ENCODE data around the gene CBY3. TPM values are rescaled to one million over a fixed set of nuclear protein-coding genes. Genes with fewer than 3 reads are reported as not detected.

The CBY3 gene
- total RNA-seq, 1 experiment from 2014 or later = not detected

GRCh38 chr5:179729727-179730126, 48.9 kb upstream of the CBY3 start:
- peaks cover 37% of the 10 kb centered on the region for H3K79me2 ChIP-seq (ENCODE audit: insufficient read depth, low read length)
- TF ChIP-seq POLR2AphosphoS5 (IDR thresholded peaks at IDR 0.05; ENCODE audit: low read depth, low read length) (no peak), SIN3A (IDR thresholded peaks at IDR 0.05; ENCODE audit: low read depth) (no peak), CEBPB (IDR thresholded peaks at IDR 0.05; ENCODE audit: low read depth) (no peak), POLR2A (IDR thresholded peaks at IDR 0.05; ENCODE audit: borderline replicate concordance, extremely low read depth, insufficient read depth, insufficient read length) (no peak), TCF7L2 (IDR thresholded peaks at IDR 0.05; ENCODE audit: borderline replicate concordance, extremely low read depth, insufficient read depth, insufficient read length) (no peak), CTCF (IDR thresholded peaks at IDR 0.05 in 2 of 3, conservative IDR thresholded peaks at IDR 0.05 in 1 of 3; ENCODE audit: borderline replicate concordance in 1 of 3, insufficient read depth in 1 of 3, low read depth in 2 of 3, low read length in 2 of 3) (no peak), CBX3 (IDR thresholded peaks at IDR 0.05; ENCODE audit: low read depth) (no peak), JUND (IDR thresholded peaks at IDR 0.05) (no peak), ATF3 (IDR thresholded peaks at IDR 0.05) (no peak), ZFX (IDR thresholded peaks at IDR 0.05) (no peak)
- H3K9me3 ChIP-seq (ENCODE audit: control insufficient read depth in 1 of 2, insufficient read depth in 1 of 2, low read depth in 1 of 2, low read length in 2 of 2) = no peaks in the 10 kb centered on the region
- H3K9ac ChIP-seq (ENCODE audit: low read length) = no peak overlapping the region
- POLR2A ChIA-PET = no interaction called here
- no peak overlapping the region; the same call in 1 of the 2 replicates for H3K27ac ChIP-seq (ENCODE audit: low read depth, low read length)
- no peaks in the 10 kb centered on the region for H4K20me1 ChIP-seq (ENCODE audit: insufficient read depth)
- no peak overlapping the region for H2AFZ ChIP-seq (ENCODE audit: low read depth, low read length, poor library complexity, severe bottlenecking)
- no peak overlapping the region for H3K4me2 ChIP-seq (ENCODE audit: low read length)
- peaks cover 5 to 30% of the 10 kb centered on the region in 2 experiments for H3K4me1 ChIP-seq (ENCODE audit: control insufficient read depth in 1 of 2, insufficient read depth in 2 of 2, low read length in 2 of 2)
- CTCF ChIA-PET = no interaction called here
- peaks cover 33 to 49% of the 10 kb centered on the region in 2 experiments; a peak in 3 of 4 replicates for H3K36me3 ChIP-seq (ENCODE audit: control insufficient read depth in 1 of 2, insufficient read depth in 2 of 2, low read length in 2 of 2)
- intact Hi-C loops (cut with micrococcal nuclease) = no loop called here
- H3K9me2 ChIP-seq (ENCODE audit: insufficient read depth) = no peaks in the 10 kb centered on the region
- H3K27me3 ChIP-seq (ENCODE audit: insufficient read depth, low read length) = no peaks in the 10 kb centered on the region
- no peak overlapping the region for H3K4me3 ChIP-seq (replicated peaks in 1 of 2; ENCODE audit: low read depth in 1 of 2, low read length in 2 of 2)
- DNase-seq (ENCODE audit: low read depth, low spot score) (no peak), ATAC-seq (no peak)
- RAD21 ChIA-PET (ENCODE audit: low non-redundant PET in 1 of 2, low total read pairs in 2 of 2, uncharacterized antibody in 2 of 2, unreplicated experiment in 2 of 2) = no interaction called here
- no TSS peak for BruUV-seq (replicated peaks)

Measured in HCT116 (cell line).